CD4-positive, alpha-beta T cell treated with Interferon gamma for 1 hour (primary cell): Measurements from ENCODE around the gene GAB1.
A peak's percentile ranks its signal among the peaks of the same experiment; 100 is the strongest.

Experiments
- DNase-seq: peaks from one replicate; pipeline ENCODE4 v3.0.0-alpha.2; 2020

GAB1 gene

DNA sequence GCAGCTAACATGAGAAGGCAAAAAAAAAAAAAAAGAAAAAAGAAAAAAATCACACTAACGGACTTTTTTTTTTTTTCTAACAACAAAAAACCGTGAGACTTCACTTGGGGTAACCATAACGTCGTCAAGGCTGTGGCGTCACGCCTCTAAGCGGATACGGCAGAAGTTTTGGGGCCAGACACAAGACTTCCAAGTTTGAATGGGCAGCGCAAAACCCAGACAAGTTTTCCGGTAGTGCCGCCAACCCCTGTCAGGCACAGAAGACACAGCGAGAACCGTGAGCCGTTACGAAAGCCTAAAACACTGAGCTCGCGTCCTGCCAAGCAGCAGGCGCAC is 176.3 kb downstream of the GAB1 start:
- no peak for DNase-seq

- DNase-seq = peak; percentile 98
Measured at GRCh38 chr4:143513314-143514168, 176.9 kb downstream of the GAB1 start, which contains the start of gene SMARCA5. Gene SMARCA5, plus strand, starts transcription at chr4:143513702. Its CDS starts 223 bp downstream, at chr4:143513925.

GRCh38 chr4:143514169-143514495 is 177.5 kb downstream of the GAB1 start:
- no peak for DNase-seq

- peak; percentile 2 for DNase-seq
Measured at GRCh38 chr4:143514497-143514896, 177.8 kb downstream of the GAB1 start.

DNA sequence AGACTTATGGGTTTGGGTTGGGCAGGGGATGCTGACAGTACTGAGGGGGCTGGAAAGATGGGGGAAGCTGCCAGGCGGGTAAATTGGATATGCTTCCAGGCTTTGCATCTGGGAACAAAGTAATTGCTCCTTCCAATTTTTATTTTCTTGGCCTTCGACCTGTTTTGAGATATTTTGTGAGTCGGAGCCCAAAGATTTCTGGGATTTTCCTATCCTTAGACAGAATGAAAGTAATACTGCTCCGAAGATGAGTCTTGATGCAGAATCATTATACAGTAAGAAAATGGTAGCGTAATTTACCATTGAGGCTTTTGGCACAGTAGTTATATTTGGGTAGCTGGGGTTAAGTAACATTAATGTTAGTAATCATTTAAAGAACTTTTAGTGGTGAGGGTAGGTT is 178.2 kb downstream of the GAB1 start:
- no peak for DNase-seq

DNA sequence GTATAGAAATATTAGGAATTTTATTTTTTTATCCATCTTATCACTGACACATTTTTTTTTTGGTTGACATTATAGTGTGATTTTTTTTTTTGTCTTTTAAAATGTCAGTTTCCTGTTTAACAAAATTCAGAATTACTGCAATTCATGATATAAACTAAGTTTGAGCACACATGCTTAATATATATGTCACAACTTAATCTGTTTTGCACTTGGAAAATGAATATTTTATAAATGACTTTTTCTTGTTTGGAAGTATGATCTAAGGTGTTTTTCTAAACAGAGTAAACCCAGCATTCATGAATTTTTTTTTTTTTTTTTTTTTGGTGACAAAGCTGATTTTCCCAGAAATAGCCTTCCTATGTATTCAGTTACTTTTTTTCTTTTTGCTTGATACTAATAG is 179.2 kb downstream of the GAB1 start:
- no peak for DNase-seq

GRCh38 chr4:143517764-143518163 is 181.1 kb downstream of the GAB1 start:
- no peak for DNase-seq
